Renal cortical epithelial cell (primary cell): ENCODE results near the gene RBM28. TPM values are rescaled to one million over a fixed set of nuclear protein-coding genes. Genes with fewer than 3 reads are reported as not detected.

Source experiments
- DNase-seq: peaks from one replicate; pipeline ENCODE4 v3.0.0-alpha.2; 2011; ENCODE audit warnings: low read depth
- total RNA-seq: library from RNA; depleted of rRNA; stranded (reverse); fragments of >200 nt; gene quantifications from 2 replicates; pipeline ENCODE4 v1.2.3, GENCODE V29; 2014

The RBM28 gene
- total RNA-seq, 1 donor from 2014 or later: 22.0 TPM

- DNase-seq: no peak
Measured at GRCh38 chr7:128370491-128370890, 26.8 kb upstream of the RBM28 start.

- DNase-seq: no peak
Measured at GRCh38 chr7:128366986-128367385, 23.3 kb upstream of the RBM28 start.

- no peak for DNase-seq
Measured at GRCh38 chr7:128366300-128366699, 22.6 kb upstream of the RBM28 start.

GRCh38 chr7:128365432-128365831 lies 21.7 kb upstream of the RBM28 start:
- no peak for DNase-seq

GRCh38 chr7:128364166-128364870 lies 20.6 kb upstream of the RBM28 start:
- DNase-seq: no peak

GRCh38 chr7:128363261-128363721 lies 19.6 kb upstream of the RBM28 start:
- no peak for DNase-seq

GRCh38 chr7:128362670-128363069 lies 19.0 kb upstream of the RBM28 start:
- DNase-seq: peak; percentile 36

GRCh38 chr7:128361411-128362379 lies 18.0 kb upstream of the RBM28 start, which contains the start of gene PRRT4:
PRRT4 (minus strand) TSS chr7:128361690.
- no peak for DNase-seq

- no peak for DNase-seq
Measured at GRCh38 chr7:128360359-128360678, 16.6 kb upstream of the RBM28 start.

- DNase-seq: no peak
Measured at GRCh38 chr7:128359939-128360338, 16.2 kb upstream of the RBM28 start.

- DNase-seq: no peak
Measured at GRCh38 chr7:128359336-128359735, 15.6 kb upstream of the RBM28 start.

- DNase-seq: no peak
Measured at GRCh38 chr7:128358233-128358632, 14.5 kb upstream of the RBM28 start.

- DNase-seq: no peak
Measured at GRCh38 chr7:128357217-128357613, 13.5 kb upstream of the RBM28 start.

GRCh38 chr7:128356546-128357216 lies 13.0 kb upstream of the RBM28 start:
- no peak for DNase-seq

GRCh38 chr7:128353610-128354009 lies 9.9 kb upstream of the RBM28 start:
- no peak for DNase-seq

GRCh38 chr7:128353189-128353588 lies 9.5 kb upstream of the RBM28 start:
- no peak for DNase-seq

GRCh38 chr7:128352636-128353035 lies 8.9 kb upstream of the RBM28 start:
- DNase-seq: no peak

GRCh38 chr7:128352153-128352537 lies 8.4 kb upstream of the RBM28 start:
- peak; percentile 12 for DNase-seq

- DNase-seq: no peak
Measured at GRCh38 chr7:128351296-128352152, 7.8 kb upstream of the RBM28 start.

GRCh38 chr7:128350708-128351295 lies 7.1 kb upstream of the RBM28 start:
- no peak for DNase-seq

GRCh38 chr7:128349466-128349825 lies 5.7 kb upstream of the RBM28 start:
- no peak for DNase-seq
